Neural progenitor cell (in vitro differentiated cells): ENCODE measurements around the gene HMBS. TPM values are rescaled to one million over a fixed set of nuclear protein-coding genes. Genes with fewer than 3 reads are reported as not detected.

Experiments
- DNase-seq: peaks from one replicate; pipeline ENCODE4 v3.0.0-alpha.2; 2016; ENCODE audit warnings: low spot score
- H2AFZ ChIP-seq: fragments of 200-600 bp; sonication (generic); replicated peaks from 2 replicates; pipeline ENCODE4 v1.6.1; 2016; ENCODE audit warnings: antibody characterized with exemption
- H3F3A ChIP-seq: fragments of 200-600 bp; sonication (generic); 2 replicates; pipeline ENCODE4 v1.6.1; 2016; ENCODE audit warnings: antibody characterized with exemption, low read depth
- H3K27ac ChIP-seq: fragments of 200-600 bp; sonication (generic); 2 replicates; pipeline ENCODE4 v1.5.1; 2016; ENCODE audit warnings: mild to moderate bottlenecking
- H3K27me3 ChIP-seq: fragments of 200-600 bp; sonication (generic); 2 replicates; pipeline ENCODE4 v1.6.1; 2016; ENCODE audit warnings: mild to moderate bottlenecking, moderate library complexity
- H3K36me3 ChIP-seq: fragments of 200-600 bp; sonication (generic); 2 replicates; pipeline ENCODE4 v1.5.1; 2016
- H3K4me1 ChIP-seq: fragments of 200-600 bp; sonication (generic); 2 replicates; pipeline ENCODE4 v1.6.1; 2016; ENCODE audit warnings: mixed run types
- H3K4me2 ChIP-seq: fragments of 200-600 bp; sonication (generic); 2 replicates; pipeline ENCODE4 v1.6.1; 2016
- H3K4me3 ChIP-seq: fragments of 200-600 bp; sonication (generic); 2 replicates; pipeline ENCODE4 v1.5.1; 2016
- H3K79me2 ChIP-seq: fragments of 200-600 bp; sonication (generic); 2 replicates; pipeline ENCODE4 v1.6.1; 2016; ENCODE audit warnings: low read depth
- H3K9ac ChIP-seq: fragments of 200-600 bp; sonication (generic); 2 replicates; pipeline ENCODE4 v1.6.1; 2016
- H3K9me3 ChIP-seq: fragments of 200-600 bp; sonication (generic); 2 replicates; pipeline ENCODE4 v1.5.1; 2016; ENCODE audit warnings: low read depth
- H4K20me1 ChIP-seq: fragments of 200-600 bp; sonication (generic); 2 replicates; pipeline ENCODE4 v1.6.1; 2016; ENCODE audit warnings: low read depth
- H3K27ac Mint-ChIP-seq: 3 replicates; pipeline ENCODE4 v1.8.0; 2021; ENCODE audit warnings: mixed read lengths
- H3K27me3 Mint-ChIP-seq: 2 replicates; pipeline ENCODE4 v1.8.0; 2022; ENCODE audit warnings: low read depth, mild to moderate bottlenecking, inconsistent platforms, moderate library complexity, mixed read lengths; ENCODE audit not compliant: insufficient read depth
- H3K36me3 Mint-ChIP-seq: 3 replicates; pipeline ENCODE4 v1.8.0; 2021; ENCODE audit warnings: mixed read lengths
- H3K4me1 Mint-ChIP-seq: 3 replicates; pipeline ENCODE4 v1.8.0; 2021; ENCODE audit warnings: mixed read lengths
- H3K4me3 Mint-ChIP-seq: 3 replicates; pipeline ENCODE4 v1.8.0; 2021; ENCODE audit warnings: mild to moderate bottlenecking, moderate library complexity, mixed read lengths
- H3K9me3 Mint-ChIP-seq: 3 replicates; pipeline ENCODE4 v1.8.0; 2020; ENCODE audit warnings: mixed read lengths
- CTCF ChIP-seq: fragments of 200-600 bp; sonication (generic); IDR thresholded peaks from 2 replicates; pipeline ENCODE4 v1.5.1; 2017; ENCODE audit warnings: antibody characterized with exemption, mild to moderate bottlenecking
- EZH2 ChIP-seq: fragments of 200-600 bp; sonication (generic); IDR thresholded peaks from 2 replicates; pipeline ENCODE4 v1.6.1; 2017; ENCODE audit warnings: antibody characterized with exemption, mild to moderate bottlenecking, moderate library complexity
- EZH2phosphoT487 ChIP-seq: fragments of 200-600 bp; sonication (generic); IDR thresholded peaks from 2 replicates; pipeline ENCODE4 v1.6.1; 2017; ENCODE audit warnings: antibody characterized with exemption
- total RNA-seq: library from RNA; depleted of rRNA; stranded (reverse); fragments of >200 nt; gene quantifications from 2 replicates; pipeline ENCODE4 v1.2.3, GENCODE V29; 2015; ENCODE audit warnings: low replicate concordance

The HMBS gene
- total RNA-seq, 1 donor from 2014 or later, result 31.1 TPM

- Mint-ChIP-seq H3K36me3 (peaks cover 19% of the 10 kb centered on the region), H3K9me3 (no peaks in the 10 kb centered on the region), H3K27me3 (peaks cover 4% of the 10 kb centered on the region), H3K4me3 (no peak overlapping the region), H3K4me1 (peaks cover 4% of the 10 kb centered on the region), H3K27ac (no peak overlapping the region)
- no peak for TF ChIP-seq EZH2phosphoT487
- no peak for DNase-seq
- Histone ChIP-seq H3K79me2 (no peaks in the 10 kb centered on the region), H3K4me3 (no peak overlapping the region), H2AFZ (no peak overlapping the region), H3K27ac (no peak overlapping the region), H3K4me1 (no peaks in the 10 kb centered on the region), H4K20me1 (no peaks in the 10 kb centered on the region), H3K9me3 (no peaks in the 10 kb centered on the region), H3K27me3 (no peaks in the 10 kb centered on the region), H3K36me3 (no peaks in the 10 kb centered on the region), H3K9ac (no peak overlapping the region), H3K4me2 (no peak overlapping the region), H3F3A (peaks cover 20% of the 10 kb centered on the region)
Observed at GRCh38 chr11:119046489-119046888, 38.2 kb upstream of the HMBS start.

- no peaks in the 10 kb centered on the region for H3K79me2 ChIP-seq
- no peak overlapping the region for H3K4me3 ChIP-seq
- no peak overlapping the region for H3K27ac ChIP-seq
- no peak overlapping the region for H3K4me3 Mint-ChIP-seq
- H3K4me2 ChIP-seq, result no peak overlapping the region
- H3K9me3 Mint-ChIP-seq, result no peaks in the 10 kb centered on the region
- H4K20me1 ChIP-seq, result no peaks in the 10 kb centered on the region
- H3K36me3 Mint-ChIP-seq, result peaks cover 23% of the 10 kb centered on the region
- DNase-seq, result no peak
- H3K9me3 ChIP-seq, result no peaks in the 10 kb centered on the region
- no peaks in the 10 kb centered on the region for H3K4me1 Mint-ChIP-seq
- no peaks in the 10 kb centered on the region for H3K27me3 ChIP-seq
- H3K4me1 ChIP-seq, result no peaks in the 10 kb centered on the region
- H3K27me3 Mint-ChIP-seq, result peaks cover 4% of the 10 kb centered on the region
- no peaks in the 10 kb centered on the region for H3K36me3 ChIP-seq
- peaks cover 14% of the 10 kb centered on the region for H3F3A ChIP-seq
- H3K9ac ChIP-seq, result no peak overlapping the region
- no peak for TF ChIP-seq CTCF
- TF ChIP-seq EZH2phosphoT487, result no peak
- no peak for TF ChIP-seq EZH2
- no peak overlapping the region for H2AFZ ChIP-seq
- H3K27ac Mint-ChIP-seq, result no peak overlapping the region
Observed at GRCh38 chr11:119047205-119047604, 37.5 kb upstream of the HMBS start.

GRCh38 chr11:119048644-119049043 lies 36.0 kb upstream of the HMBS start:
- Mint-ChIP-seq H3K36me3 (peaks cover 34% of the 10 kb centered on the region), H3K9me3 (no peaks in the 10 kb centered on the region), H3K27ac (no peak overlapping the region), H3K27me3 (peaks cover 4% of the 10 kb centered on the region), H3K4me3 (no peak overlapping the region), H3K4me1 (no peaks in the 10 kb centered on the region)
- Histone ChIP-seq H3K36me3 (no peaks in the 10 kb centered on the region), H3F3A (peaks cover 14% of the 10 kb centered on the region), H3K4me3 (no peak overlapping the region), H3K4me1 (no peaks in the 10 kb centered on the region), H3K79me2 (peaks cover 2% of the 10 kb centered on the region), H3K9me3 (no peaks in the 10 kb centered on the region), H3K4me2 (no peak overlapping the region), H4K20me1 (no peaks in the 10 kb centered on the region), H3K27me3 (no peaks in the 10 kb centered on the region), H2AFZ (no peak overlapping the region), H3K27ac (no peak overlapping the region), H3K9ac (no peak overlapping the region)
- TF ChIP-seq CTCF (no peak), EZH2 (no peak), EZH2phosphoT487 (no peak)
- DNase-seq, result no peak

GRCh38 chr11:119049081-119049480 lies 35.6 kb upstream of the HMBS start:
- Histone ChIP-seq H3K4me3 (no peak overlapping the region), H3K9me3 (no peaks in the 10 kb centered on the region), H3K36me3 (no peaks in the 10 kb centered on the region), H3K9ac (no peak overlapping the region), H2AFZ (no peak overlapping the region), H3K4me1 (no peaks in the 10 kb centered on the region), H3K79me2 (peaks cover 6% of the 10 kb centered on the region), H3K27ac (no peak overlapping the region), H3K27me3 (no peaks in the 10 kb centered on the region), H3K4me2 (no peak overlapping the region), H3F3A (peaks cover 14% of the 10 kb centered on the region), H4K20me1 (no peaks in the 10 kb centered on the region)
- DNase-seq, result no peak
- no peak for TF ChIP-seq EZH2
- TF ChIP-seq EZH2phosphoT487, result no peak
- no peak for TF ChIP-seq CTCF
- Mint-ChIP-seq H3K27me3 (peaks cover 4% of the 10 kb centered on the region), H3K4me3 (no peak overlapping the region), H3K27ac (no peak overlapping the region), H3K4me1 (no peaks in the 10 kb centered on the region), H3K36me3 (peaks cover 37% of the 10 kb centered on the region), H3K9me3 (no peaks in the 10 kb centered on the region)
